Fibroblast of skin of right quadriceps (primary cell): ENCODE results near the gene KRTAP5-2.
"Not testable (repeated sequence)": the region's sequence is repeated elsewhere in the genome, so short reads cannot be mapped to it uniquely, and the experiment has no call there.

Source experiments
- DNase-seq: peaks from one replicate; pipeline ENCODE4 v3.0.0-alpha.2; 2013

KRTAP5-2 gene, protein sequence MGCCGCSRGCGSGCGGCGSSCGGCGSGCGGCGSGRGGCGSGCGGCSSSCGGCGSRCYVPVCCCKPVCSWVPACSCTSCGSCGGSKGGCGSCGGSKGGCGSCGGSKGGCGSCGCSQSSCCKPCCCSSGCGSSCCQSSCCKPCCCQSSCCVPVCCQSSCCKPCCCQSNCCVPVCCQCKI

DNA sequence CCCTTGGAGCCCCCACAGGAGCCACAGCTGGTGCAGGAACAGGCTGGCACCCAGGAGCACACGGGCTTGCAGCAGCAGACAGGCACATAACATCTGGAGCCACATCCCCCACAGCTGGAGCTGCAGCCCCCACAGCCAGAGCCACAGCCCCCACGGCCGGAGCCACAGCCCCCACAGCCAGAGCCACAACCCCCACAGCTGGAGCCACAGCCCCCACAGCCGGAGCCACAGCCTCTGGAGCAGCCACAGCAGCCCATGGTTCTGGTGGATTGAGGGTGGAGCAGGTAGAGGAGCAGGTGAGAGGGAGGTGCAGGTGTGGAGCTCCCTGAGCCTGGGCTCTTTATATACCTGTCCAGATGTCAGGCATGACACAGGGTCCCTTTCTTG, at the start of gene KRTAP5-2:
KRTAP5-2 (minus strand) TSS at position 301 of the 387 bp plus-strand sequence; CDS start at position 257, 44 bp downstream.
- no peak for DNase-seq

DNA sequence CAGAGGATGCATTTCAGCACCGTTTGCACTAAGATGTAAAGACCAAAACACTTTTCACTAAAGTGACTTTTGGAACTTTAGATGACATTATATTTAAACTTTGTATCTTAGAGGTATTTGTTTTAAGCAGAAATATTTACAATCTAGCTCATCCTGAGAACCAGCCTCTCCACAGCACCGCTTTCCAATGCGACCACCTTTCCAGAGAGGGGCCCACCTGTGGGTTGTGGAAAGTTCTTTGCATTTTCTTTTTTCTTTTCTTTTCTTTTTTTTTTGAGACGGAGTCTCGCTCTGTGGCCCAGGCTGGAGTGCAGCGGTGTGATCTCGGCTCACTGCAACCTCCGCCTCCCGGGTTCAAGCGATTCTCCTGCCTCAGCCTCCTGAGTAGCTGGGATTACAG, 48.4 kb upstream of the KRTAP5-2 start:
- not testable (repeated sequence) for DNase-seq

DNA sequence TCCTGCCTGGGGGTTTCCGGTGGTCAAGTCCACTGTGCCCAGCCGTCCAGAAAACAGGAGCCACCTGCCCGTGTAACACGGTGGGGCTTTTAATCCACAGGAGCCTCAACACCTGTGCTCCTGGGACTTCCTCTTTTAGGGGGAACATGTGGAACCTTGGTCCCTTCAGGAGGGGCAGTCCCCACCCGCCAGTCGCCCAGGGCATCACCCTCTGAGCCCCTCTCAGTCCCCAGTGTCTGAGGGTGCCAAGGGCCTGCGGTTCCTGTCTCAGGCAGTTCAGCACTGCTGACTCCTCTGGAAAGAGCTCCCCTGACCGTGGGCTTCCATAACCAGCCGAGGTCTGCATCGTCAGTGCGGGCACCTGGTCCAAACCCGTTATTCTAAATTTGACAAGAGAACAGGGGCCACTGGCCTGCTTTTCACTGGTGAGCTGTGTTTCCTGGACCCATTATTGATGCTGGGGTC, 47.3 kb upstream of the KRTAP5-2 start:
- DNase-seq = no peak

DNA sequence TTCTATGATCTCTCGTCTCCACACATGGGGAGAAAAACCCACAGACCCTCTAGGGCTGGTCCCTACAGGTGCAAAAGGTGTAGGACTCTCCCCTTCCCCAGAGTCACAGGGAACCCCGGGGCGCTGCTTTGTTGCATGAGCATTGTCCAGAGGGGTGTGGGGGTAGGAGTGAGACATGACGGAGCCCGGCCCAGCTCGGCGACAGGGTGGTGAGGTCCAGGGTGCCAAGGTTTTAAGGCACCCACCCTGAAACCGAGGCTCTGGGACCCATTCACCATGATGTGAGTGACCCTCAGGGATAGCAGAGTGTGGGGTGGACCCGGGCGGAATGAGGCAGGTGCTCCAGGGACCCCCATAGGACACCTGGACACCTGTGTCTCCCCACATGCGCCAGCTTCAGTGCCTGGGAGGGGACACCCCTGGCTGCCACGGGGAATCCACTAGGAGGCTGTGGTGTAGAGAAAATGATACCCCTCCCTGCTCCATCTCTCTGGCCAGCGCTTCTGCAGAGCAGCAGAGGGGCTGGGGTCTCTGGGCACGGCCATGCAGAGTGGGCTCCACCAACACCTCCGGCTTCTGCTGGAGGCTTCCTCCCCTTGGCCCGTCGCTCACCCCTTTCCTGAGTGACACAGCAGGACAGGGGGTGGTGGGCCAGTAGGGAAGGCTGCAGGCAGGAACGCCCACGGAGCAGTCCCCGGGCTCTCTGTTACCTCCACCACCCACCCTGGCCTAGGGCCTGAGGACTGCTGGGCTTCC, 46.7 kb upstream of the KRTAP5-2 start:
- no peak for DNase-seq

DNA sequence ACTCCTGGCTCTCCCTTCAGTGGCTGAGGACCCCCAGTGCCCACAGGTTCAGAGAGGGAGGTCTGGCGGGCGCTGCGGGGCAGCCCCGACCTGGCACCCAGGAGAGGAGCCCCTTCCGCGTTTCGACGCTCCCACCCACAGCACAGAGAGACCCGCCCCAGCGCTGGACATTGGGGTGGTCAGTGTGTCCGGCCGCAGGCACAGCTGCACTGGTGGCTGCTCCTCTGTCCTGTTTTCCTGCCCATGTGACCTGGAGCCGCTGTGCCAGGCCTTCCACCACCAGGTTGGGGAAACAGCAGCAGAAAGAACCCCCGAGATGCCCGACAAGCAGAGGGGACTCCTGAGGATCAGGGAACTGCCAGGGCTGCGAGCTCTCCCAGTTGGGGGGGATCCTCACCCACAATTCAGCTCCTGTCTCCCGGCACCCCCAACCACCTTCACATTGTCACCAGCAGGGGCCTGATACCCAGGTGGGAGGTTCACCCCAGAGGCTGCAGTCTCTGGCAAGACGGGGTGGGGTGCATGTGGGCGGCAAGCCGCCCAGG, 45.1 kb upstream of the KRTAP5-2 start:
- DNase-seq = no peak

DNA sequence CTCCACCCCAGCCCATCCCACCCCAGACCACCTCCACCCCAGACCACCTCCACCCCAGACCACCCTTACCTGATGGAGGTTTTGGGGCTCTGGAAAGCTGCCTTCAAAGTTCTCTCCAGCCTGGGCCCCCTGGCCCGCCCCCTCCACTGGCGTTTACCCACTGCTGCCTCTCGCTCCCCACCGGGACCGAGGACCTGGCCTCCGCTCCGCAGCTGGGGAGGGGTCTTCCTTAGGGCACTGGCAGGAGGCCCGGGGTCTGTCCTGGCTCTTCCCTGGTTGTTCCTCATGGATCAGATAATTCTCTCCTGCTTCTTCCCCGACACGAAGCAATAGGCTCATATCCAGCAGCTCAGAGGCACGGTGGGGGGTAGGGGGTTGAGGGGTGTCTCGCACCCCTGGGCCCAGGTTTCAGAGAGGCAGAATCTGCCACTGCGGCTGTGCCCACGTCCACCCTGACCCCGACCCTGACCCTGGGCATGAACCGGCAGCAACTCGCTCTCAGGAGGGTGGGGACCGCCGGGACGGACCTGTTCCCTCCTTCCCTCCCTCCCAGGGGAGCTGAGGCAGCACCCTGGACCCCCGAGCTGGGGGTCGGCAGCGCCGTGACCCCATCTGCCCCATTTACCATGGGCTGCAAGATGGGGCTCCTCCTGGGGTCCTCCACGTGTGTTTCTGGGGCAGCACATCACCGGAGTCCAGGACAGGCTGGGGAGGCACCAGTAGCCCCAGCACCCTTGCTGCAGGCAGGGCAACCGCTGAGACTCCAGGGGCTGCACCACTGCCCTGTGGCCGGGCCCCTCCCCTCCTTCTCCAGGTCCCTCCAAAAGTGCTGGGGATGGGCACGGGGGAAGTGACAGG, 44.4 kb upstream of the KRTAP5-2 start:
- DNase-seq = no peak

DNA sequence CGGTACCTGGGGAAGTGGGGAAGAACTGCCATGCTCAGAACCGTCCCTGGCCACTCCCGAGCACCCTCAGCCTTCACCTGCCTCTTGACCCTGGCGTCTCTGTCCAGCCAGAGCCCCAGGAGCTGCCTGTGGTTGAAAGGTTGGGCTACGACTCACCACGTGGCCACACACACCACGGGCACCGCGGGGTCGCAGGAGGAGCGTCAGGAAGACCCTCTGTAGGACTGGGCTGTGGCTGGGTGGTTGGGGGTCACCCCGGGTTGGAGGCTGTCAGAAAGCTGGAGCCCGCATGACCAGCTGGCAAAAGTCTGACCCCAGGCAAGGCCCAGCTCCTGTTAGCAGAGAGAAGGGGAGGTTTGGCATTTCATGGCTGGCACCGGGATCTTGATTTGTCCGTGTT, 43.0 kb upstream of the KRTAP5-2 start:
- no peak for DNase-seq

DNA sequence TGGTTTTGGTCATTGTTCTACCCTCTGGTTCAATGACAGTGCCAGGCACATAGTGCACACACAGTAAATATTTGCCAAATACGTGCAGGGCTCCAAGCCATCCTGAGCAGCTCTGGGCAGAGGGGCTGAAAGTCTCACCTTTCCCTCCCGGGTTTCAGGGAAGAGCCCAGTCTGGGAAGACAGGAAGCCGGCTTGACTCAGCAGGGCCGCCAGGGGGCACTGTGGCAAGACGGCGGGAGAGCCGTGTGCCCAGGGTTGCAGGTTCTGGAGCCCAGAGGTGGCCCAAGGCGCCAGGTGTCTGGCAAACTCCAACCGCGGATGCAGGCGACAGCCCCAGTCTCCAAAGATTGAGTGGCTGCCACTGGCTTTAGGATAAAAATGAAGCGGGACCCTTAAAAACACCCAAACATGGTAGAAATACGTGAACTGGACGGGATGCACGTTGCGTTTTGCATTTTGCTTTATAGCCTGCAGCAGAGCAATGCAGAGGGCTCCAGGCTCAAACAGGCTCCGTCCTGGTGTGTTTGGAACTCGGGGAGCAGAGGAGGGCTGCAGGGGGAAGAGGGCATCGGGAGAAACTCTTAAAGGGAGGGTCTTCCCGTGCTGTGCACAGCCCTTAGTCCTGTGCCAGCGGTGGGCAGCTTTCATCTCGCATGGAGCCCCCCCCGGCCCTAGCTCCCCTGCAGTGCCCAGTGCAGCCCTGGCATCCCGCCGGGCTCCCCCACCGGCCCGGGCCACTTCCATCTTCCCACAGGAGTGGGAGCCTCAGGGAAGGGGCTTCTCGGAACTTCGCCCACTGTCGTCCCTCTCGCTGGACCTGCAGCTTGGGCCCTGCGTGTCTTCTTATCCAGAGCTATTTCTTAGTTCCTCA, 42.2 kb upstream of the KRTAP5-2 start:
- DNase-seq = no peak

DNA sequence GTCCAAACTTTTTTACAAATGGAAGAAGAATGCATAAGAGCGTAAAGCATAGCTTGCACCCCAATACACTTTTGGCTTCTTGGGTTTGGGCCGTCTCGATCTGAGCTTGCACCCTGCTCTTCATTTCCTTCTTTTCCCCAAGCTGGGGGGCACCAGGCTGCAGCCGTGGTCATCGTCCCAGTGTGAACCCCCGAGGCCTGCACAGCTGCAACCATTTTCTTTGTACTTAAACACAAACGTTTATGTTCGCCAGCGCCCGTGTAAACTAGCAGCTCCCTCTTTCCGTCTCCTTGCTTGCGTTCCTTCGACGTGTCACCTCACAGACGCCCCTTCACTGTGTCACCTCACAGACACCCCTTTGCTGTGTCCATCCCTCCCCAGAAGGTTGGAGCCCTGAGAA, 41.6 kb upstream of the KRTAP5-2 start:
- no peak for DNase-seq

DNA sequence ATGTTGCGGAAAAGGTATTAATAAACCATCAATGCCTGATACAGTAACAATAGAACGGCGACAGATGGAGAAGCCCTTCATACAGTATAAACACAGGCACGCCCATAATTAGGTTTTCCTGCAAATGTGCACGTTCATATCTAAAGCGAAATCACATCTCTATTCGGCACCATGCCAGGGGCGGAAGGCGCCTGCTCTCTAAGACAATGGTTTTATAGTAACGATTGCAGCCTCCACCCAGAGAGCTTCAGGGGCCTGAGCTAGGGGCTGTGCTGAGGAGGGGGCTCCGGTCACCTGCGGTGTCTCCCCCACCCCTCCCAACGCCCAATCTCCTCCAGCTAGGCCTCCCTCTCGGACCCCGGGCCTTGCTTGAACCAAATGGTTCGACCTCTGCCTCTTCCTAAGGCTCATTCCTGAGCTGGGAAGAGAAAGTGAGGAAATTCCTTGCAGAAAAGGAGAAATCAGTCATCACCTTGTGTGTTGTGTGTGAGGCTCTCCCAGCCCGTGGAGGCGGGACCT, 41.1 kb upstream of the KRTAP5-2 start:
- no peak for DNase-seq

DNA sequence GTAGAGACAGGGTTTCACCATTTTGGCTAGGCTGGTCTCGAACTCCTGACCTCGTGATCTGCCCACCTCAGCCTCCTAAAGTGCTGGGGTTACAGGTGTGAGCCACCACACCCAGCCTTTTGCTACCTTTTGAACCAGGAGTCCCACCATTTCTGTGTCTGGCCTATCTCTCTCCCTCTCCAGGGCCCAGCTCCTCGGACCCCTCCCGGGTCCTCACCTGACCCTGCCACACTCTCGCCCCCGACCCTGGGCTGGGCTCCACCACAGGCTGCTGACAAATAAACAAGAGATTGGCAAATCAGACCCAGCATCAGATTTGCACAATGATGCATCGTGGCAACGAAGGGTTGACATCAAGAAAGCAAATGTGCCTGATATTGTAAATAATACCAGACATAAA, 40.2 kb upstream of the KRTAP5-2 start:
- DNase-seq = no peak

DNA sequence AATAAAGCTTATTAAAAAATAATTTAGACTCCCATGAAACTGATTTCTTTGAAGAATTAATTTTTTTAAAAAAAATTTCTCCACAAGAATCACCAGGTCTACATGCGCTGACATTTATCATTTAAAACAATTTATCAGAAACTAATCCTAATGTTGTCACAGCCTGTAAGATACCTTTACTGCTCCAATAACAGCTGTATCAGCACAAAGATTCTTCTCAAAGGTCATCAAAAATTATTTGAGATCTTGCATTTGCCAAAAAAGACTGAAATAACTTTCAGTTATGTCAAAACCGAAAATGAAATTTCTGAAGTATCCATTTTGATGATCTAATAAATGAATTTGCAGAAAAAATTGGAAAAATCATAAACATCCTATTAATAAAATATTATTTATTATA, 39.5 kb upstream of the KRTAP5-2 start:
- DNase-seq = no peak

DNA sequence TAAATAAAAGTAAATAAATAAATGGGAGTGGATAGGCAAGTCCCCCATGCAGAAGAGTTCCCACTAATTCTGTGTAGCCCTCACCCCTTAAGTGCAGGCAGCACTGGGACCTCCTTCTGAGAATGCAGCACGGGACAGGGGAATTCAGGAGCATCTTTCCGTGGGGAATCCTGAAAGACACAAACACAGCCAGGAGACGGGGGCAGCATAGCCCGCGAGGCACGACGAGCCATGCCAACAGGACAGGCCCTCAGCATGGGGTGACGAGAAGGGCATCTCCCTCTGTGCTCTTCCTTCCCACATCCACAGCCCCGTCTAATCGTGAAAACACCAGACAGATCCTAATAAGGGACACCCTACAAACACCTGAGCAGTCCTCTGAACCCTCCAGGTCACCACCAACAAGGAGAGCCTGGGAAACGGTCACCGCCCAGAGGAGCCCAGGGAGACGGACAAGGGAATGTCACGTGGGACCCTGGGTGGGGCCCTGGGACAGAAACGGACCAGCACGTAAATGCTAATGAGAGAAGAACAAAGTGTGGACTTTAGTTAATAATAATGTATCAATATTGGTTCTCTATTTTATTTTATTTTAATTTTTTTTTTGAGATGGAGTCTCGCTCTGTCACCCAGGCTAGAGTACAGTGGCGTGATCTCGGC, 38.3 kb upstream of the KRTAP5-2 start:
- no peak for DNase-seq

DNA sequence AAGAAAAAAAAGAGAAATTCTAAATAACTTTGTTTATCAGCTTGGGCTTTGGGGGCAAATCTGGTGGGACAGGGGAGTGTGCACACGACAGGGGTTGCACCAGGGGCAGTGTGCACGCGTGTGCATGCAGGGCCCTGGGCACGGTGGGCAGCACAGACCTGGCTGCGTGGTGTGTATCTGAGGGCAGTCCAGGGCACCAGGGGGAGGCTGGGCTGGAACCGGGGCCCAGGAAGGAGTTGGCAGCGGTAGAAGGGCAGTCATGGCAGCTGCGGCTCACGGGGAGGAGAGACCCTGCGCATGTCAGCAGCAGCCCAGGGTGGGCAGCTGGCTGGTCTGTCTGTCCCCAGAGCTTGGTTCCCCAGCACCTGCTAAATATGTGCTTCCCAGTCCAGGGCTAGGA, 35.8 kb upstream of the KRTAP5-2 start:
- no peak for DNase-seq

DNA sequence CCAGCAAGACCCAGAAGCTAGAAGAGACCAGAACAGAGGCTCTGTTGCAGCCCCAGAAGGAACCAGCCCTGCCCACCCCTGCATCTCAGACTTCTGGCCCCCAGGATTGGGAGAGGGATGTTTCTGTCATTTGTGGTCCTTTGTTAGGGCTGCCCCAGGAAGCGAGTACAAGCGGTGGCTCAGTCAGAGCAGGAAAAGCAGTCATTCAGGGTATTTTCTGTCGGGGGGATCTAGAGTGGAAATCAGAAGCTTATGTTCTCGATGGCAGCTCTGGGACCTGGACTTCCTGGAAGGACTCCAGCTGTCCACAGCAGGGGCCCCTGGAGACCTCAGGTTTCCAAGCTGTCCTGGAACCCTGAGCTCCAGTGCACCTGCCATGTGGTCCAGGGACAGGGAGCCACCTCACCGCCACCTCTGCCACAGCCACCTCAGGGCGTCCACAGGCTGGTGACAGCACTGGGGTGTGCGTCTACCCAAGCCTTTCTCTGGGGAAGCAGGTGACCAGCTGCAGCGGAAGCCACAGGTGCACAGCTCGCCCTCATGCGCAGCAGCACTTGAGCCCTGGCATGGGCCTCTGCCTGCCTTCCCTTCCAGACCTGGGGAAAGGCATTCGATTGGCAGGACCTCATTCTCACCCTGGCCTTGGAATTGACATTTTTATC, 34.1 kb upstream of the KRTAP5-2 start:
- no peak for DNase-seq

DNA sequence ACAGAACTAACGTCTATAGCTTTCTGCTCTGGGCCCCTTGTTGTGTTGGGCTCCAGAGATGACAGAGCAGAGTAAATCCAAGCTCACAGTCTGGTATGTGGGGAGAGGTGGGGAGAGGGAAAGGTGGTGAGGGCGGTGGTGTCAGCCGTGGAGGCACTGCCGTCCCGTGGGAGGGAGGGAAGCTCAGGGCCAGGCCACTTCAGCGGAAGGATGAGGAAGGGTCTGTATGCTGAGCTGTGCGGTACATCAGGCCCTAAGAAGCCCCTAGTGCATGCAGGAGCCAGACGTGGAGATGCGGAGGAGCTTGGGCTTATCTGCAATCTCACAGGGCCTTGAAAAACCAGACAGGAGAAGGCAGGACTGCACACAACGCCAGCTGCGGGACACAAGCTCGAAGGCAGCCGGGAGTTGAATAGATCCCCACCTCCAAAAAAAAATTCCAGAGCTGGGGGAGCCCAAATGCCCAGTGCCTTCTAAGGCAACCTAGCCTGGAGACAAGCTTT, 33.0 kb upstream of the KRTAP5-2 start:
- no peak for DNase-seq

DNA sequence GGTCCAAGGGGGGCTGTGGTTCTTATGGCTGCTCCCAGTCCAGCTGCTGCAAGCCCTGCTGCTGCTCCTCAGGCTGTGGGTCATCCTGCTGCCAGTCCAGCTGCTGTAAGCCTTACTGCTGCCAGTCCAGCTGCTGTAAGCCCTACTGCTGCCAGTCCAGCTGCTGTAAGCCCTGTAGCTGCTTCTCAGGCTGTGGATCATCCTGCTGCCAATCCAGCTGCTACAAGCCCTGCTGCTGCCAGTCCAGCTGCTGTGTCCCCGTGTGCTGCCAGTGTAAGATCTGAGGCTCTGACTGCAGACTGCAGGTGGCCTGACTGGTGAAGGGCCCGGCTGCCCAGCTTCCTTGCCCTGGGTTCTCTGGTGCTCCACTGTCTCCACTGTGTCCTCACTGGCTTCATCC, 32.2 kb upstream of the KRTAP5-2 start:
- DNase-seq = no peak

DNA sequence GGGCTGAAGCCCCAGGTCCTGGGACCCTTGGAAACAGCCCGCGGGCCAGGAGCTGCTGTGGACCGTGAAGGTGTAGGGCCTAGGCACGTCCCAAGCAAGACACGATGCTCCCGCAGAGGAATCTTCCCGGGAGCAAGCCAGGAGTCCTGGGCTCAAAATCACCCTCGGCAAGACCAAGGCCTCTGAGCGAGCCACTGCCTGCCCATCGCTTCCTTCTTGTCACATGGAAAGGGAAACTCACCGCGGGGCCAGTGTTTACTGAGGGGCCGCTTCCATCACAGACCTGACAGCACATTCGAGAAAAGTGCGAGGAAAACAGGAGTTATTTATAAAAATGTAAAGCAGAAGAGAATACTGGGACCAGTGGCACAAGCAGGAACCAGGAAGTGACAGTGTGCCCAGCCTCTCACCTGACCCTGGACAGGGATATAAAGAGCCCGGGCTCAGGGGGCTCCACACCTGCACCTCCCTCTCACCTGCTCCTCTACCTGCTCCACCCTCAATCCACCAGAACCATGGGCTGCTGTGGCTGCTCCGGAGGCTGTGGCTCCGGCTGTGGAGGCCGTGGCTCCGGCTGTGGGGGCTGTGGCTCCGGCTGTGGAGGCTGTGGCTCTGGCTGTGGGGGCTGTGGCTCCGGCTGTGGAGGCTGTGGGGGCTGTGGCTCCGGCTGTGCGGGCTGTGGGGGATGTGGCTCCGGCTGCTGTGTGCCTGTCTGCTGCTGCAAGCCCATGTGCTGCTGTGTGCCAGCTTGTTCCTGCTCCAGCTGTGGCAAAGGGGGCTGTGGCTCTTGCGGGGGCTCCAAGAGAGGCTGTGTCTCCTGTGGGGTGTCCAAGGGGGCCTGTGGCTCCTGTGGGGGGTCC, 31.5 kb upstream of the KRTAP5-2 start, which contains the start of gene KRTAP5-5:
KRTAP5-5 (plus strand) TSS at position 450 of the 860 bp plus-strand sequence; CDS start at position 516, 66 bp downstream.
- no peak for DNase-seq

DNA sequence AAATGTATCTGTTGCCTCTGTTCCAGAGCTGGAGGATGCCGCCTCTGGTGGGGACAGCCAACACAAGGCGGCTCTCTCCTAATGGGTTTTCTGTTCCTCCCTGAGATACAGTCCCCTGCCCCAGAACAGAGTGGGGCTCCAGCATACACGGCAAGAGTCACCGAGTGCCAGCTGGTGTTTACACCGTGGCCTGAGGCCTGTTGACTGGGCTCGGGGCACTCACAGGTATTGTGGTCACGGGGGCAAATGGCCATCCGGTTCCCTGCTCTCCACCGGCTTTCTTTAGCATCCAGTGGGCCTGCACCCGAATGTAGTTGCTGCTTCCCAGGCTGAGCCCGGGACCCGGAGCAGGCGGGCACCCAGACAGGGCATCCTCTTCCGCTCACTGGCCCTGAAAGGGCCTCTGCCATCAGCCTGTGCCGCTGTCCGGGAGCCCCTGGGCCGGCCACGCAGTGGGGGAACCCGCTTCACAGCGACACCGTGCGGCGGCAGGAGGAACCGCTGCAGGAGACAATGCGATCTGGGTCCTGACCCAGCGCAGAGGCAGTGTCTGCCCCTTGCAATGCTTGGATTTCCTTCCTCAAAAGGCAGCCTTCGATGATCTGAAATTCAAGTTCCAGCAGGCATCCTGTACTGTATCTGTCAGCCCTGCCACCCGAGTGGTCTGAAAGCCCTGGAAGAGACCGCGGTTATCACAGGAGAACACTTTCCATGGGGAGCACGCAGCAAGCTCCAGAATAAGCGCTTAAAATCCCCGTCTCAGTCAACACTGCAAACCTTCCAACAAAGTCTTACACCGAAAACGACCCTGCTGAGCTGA, 30.6 kb upstream of the KRTAP5-2 start:
- DNase-seq = no peak
